IMR-90 (cell line): ENCODE results near the gene CCNL2. TPM values are rescaled to one million over a fixed set of nuclear protein-coding genes. Genes with fewer than 3 reads are reported as not detected.

Source experiments
- ATAC-seq: fragments of 200-7000 bp; cut with Tn5 transposase; 2 replicates; pipeline ENCODE4 v1.9.1; 2020; ENCODE audit warnings: low read depth, mild to moderate bottlenecking, moderate library complexity
- BruUV-seq: library from RNA; stranded (reverse); fragments of 400-500 nt; replicated peaks from 2 replicates; lab custom pipeline; 2021; lab: Mats Ljungman, UMichigan
- CTCF ChIA-PET: fragments of 300-600 bp; formaldehyde crosslinking; extraction: SDS; loops from one replicate; lab custom pipeline; 2021; ENCODE audit warnings: antibody characterized with exemption; lab: Yijun Ruan, JAX
- POLR2A ChIA-PET: fragments of 300-600 bp; sonication (Branson Sonifier 250); formaldehyde crosslinking; loops from one replicate; lab custom pipeline; 2022; ENCODE audit warnings: antibody characterized with exemption; ENCODE audit not compliant: unreplicated experiment; lab: Charles Lee
- DNase-seq: peaks from one replicate; pipeline ENCODE4 v3.0.0; 2013
- H2AFZ ChIP-seq: replicated peaks from 2 replicates; pipeline ENCODE3; 2013; ENCODE audit warnings: low read length, mild to moderate bottlenecking; ENCODE audit not compliant: poor library complexity
- H2AK5ac ChIP-seq: 2 replicates; pipeline ENCODE4 v1.6.1; 2013; ENCODE audit warnings: low read depth, low read length, inconsistent platforms
- H2AK9ac ChIP-seq: replicated peaks from 2 replicates; pipeline ENCODE3; 2013; ENCODE audit warnings: mild to moderate bottlenecking, low read depth, low read length, moderate library complexity; ENCODE audit not compliant: poor library complexity
- H2BK120ac ChIP-seq: 2 replicates; pipeline ENCODE4 v1.6.1; 2013; ENCODE audit warnings: low read depth, low read length, inconsistent platforms
- H2BK15ac ChIP-seq: 3 replicates; pipeline ENCODE4 v1.6.1; 2013; ENCODE audit warnings: low read depth, low read length, inconsistent platforms
- H2BK20ac ChIP-seq: 2 replicates; pipeline ENCODE4 v1.6.1; 2013; ENCODE audit warnings: low read depth, mild to moderate bottlenecking, inconsistent platforms, low read length, moderate library complexity
- H2BK5ac ChIP-seq: 2 replicates; pipeline ENCODE4 v1.6.1; 2013; ENCODE audit warnings: mild to moderate bottlenecking, low read depth, low read length, inconsistent platforms; ENCODE audit not compliant: poor library complexity, severe bottlenecking
- H3K14ac ChIP-seq: replicated peaks from 2 replicates; pipeline ENCODE4 v1.6.1; 2013; ENCODE audit warnings: low read depth, low read length, inconsistent platforms
- H3K18ac ChIP-seq: 2 replicates; pipeline ENCODE4 v1.6.1; 2013; ENCODE audit warnings: low read depth, low read length, control low read depth
- H3K23ac ChIP-seq: 2 replicates; pipeline ENCODE4 v1.6.1; 2013; ENCODE audit warnings: low read depth, low read length, inconsistent platforms
- H3K27ac ChIP-seq: 2 replicates; pipeline ENCODE4 v1.5.1; 2013; ENCODE audit warnings: mild to moderate bottlenecking, control low read depth, low read length; ENCODE audit not compliant: insufficient read depth
- H3K27me3 ChIP-seq: 2 replicates; pipeline ENCODE4 v1.6.1; 2013; ENCODE audit warnings: low read length; ENCODE audit not compliant: control insufficient read depth, insufficient read depth
- H3K36me3 ChIP-seq: 2 replicates; pipeline ENCODE4 v1.6.1; 2013; ENCODE audit warnings: low read length, mixed read lengths; ENCODE audit not compliant: control insufficient read depth, insufficient read depth
- H3K4ac ChIP-seq: 2 replicates; pipeline ENCODE4 v1.6.1; 2013; ENCODE audit warnings: low read depth, low read length, inconsistent platforms
- H3K4me1 ChIP-seq: 2 replicates; pipeline ENCODE4 v1.6.1; 2013; ENCODE audit warnings: low read length, mixed read lengths; ENCODE audit not compliant: control insufficient read depth, insufficient read depth
- H3K4me2 ChIP-seq: 2 replicates; pipeline ENCODE4 v1.6.1; 2013; ENCODE audit warnings: low read depth, mild to moderate bottlenecking, control low read depth, low read length, moderate library complexity
- H3K4me3 ChIP-seq: 2 replicates; pipeline ENCODE4 v1.5.1; 2013; ENCODE audit warnings: low read depth, mild to moderate bottlenecking, control low read depth, low read length, moderate library complexity; ENCODE audit not compliant: insufficient read depth
- H3K56ac ChIP-seq: 2 replicates; pipeline ENCODE4 v1.6.1; 2013; ENCODE audit warnings: low read length, inconsistent platforms; ENCODE audit not compliant: insufficient read depth; ENCODE audit errors: extremely low read depth
- H3K79me1 ChIP-seq, 2 experiments: 2 replicates each; pipeline ENCODE4 v1.6.1; 2013; ENCODE audit warnings: low read length in 2 of 2, inconsistent platforms in 1 of 2, low read depth in 1 of 2
- H3K9ac ChIP-seq: 2 replicates; pipeline ENCODE4 v1.6.1; 2013; ENCODE audit warnings: low read depth, low read length, control low read depth
- H3K9me1 ChIP-seq: 2 replicates; pipeline ENCODE4 v1.6.1; 2013; ENCODE audit warnings: low read length, inconsistent platforms; ENCODE audit not compliant: insufficient read depth
- H3K9me3 ChIP-seq: 2 replicates; pipeline ENCODE4 v1.6.1; 2013; ENCODE audit warnings: low read length; ENCODE audit not compliant: control insufficient read depth, insufficient read depth
- H4K20me1 ChIP-seq: 2 replicates; pipeline ENCODE4 v1.6.1; 2013; ENCODE audit warnings: low read length, inconsistent platforms; ENCODE audit not compliant: insufficient read depth
- H4K5ac ChIP-seq: 2 replicates; pipeline ENCODE4 v1.6.1; 2013; ENCODE audit warnings: mild to moderate bottlenecking, low read depth, low read length, control low read depth
- H4K8ac ChIP-seq, 2 experiments: 2 replicates each; pipeline ENCODE4 v1.6.1; 2013; ENCODE audit warnings: low read depth in 2 of 2, low read length in 2 of 2, control low read depth in 1 of 2, inconsistent platforms in 1 of 2
- H4K91ac ChIP-seq: 2 replicates; pipeline ENCODE4 v1.6.1; 2013; ENCODE audit warnings: low read depth, low read length, inconsistent platforms; ENCODE audit not compliant: insufficient read depth
- BHLHE40 ChIP-seq: fragments of 150-350 bp; IDR thresholded peaks from 2 replicates; pipeline ENCODE4 v1.6.1; 2016; ENCODE audit warnings: mild to moderate bottlenecking, low read depth, low read length
- CEBPB ChIP-seq: IDR thresholded peaks from 2 replicates; pipeline ENCODE4 v1.6.1; 2012; ENCODE audit warnings: low read depth, low read length, improper control_type of control experiment
- FOS ChIP-seq: fragments of 150-350 bp; IDR thresholded peaks from 2 replicates; pipeline ENCODE4 v1.6.1; 2016; ENCODE audit warnings: low read depth, low read length
- MAZ ChIP-seq: IDR thresholded peaks from 2 replicates; pipeline ENCODE4 v1.6.1; 2012; ENCODE audit warnings: low read depth, mild to moderate bottlenecking, low read length, improper control_type of control experiment, moderate library complexity, borderline replicate concordance
- MXI1 ChIP-seq: IDR thresholded peaks from 2 replicates; pipeline ENCODE4 v1.6.1; 2012; ENCODE audit warnings: low read depth, mild to moderate bottlenecking, low read length, moderate library complexity, borderline replicate concordance
- NFE2L2 ChIP-seq: fragments of 150-350 bp; IDR thresholded peaks from 2 replicates; pipeline ENCODE4 v1.6.1; 2016; ENCODE audit warnings: low read depth, mild to moderate bottlenecking, low read length
- POLR2A ChIP-seq: IDR thresholded peaks from 2 replicates; pipeline ENCODE4 v1.6.1; 2012; ENCODE audit warnings: mild to moderate bottlenecking, low read depth, low read length
- RAD21 ChIP-seq: IDR thresholded peaks from 2 replicates; pipeline ENCODE4 v1.6.1; 2012; ENCODE audit warnings: low read length, improper control_type of control experiment
- RCOR1 ChIP-seq: IDR thresholded peaks from 2 replicates; pipeline ENCODE4 v1.6.1; 2012; ENCODE audit warnings: mild to moderate bottlenecking, low read length, improper control_type of control experiment; ENCODE audit not compliant: insufficient replicate concordance
- RFX5 ChIP-seq: IDR thresholded peaks from 2 replicates; pipeline ENCODE4 v1.8.0; 2012; ENCODE audit warnings: low read depth, mild to moderate bottlenecking, low read length, moderate library complexity
- SMC3 ChIP-seq: fragments of 150-350 bp; IDR thresholded peaks from 2 replicates; pipeline ENCODE4 v1.6.1; 2016; ENCODE audit warnings: low read depth, mild to moderate bottlenecking, antibody characterized with exemption, low read length, moderate library complexity
- WGBS, 2 experiments: methylation state at CpG; one replicate each; pipeline versions ENCODE4 v1.1.5 to v1.1.7; 2013; ENCODE audit warnings: missing lambda C conversion rate in 2 of 2; ENCODE audit not compliant: insufficient read length in 1 of 2; ENCODE audit errors: extremely low coverage in 2 of 2; 5-methylcytosine and 5-hydroxymethylcytosine counted together
- dilution Hi-C: fragments of 300-500 bp; cut with HindIII; formaldehyde crosslinking; loops from one replicate; pipeline ENCODE4 v1.14.3; 2018; ENCODE audit warnings: low sequenced_read_pairs; ENCODE audit not compliant: unreplicated experiment
- in situ Hi-C: fragments of 300-500 bp; cut with MboI; formaldehyde crosslinking; loops from 3 replicates; pipeline ENCODE4 v1.14.3; 2019; ENCODE audit warnings: low sequenced_read_pairs, inconsistent platforms, mixed read lengths
- intact Hi-C: fragments of 100-400 bp; cut with micrococcal nuclease; formaldehyde crosslinking; loops from 2 replicates; pipeline ENCODE4 v1.10.0; 2022
- polyA plus RNA-seq, 3 experiments: library from polyadenylated mRNA; depleted of rRNA; stranded (reverse); fragments of >200 nt; gene quantifications; 2 replicates each; pipeline ENCODE4 v1.2.3, GENCODE V29; 2012; ENCODE audit warnings: low replicate concordance in 1 of 3
- total RNA-seq: library from RNA; depleted of rRNA; stranded (reverse); fragments of >200 nt; gene quantifications from 2 replicates; pipeline ENCODE4 v1.2.3, GENCODE V29; 2012
- TF ChIP-seq, protein P1 (sequence below): fragments of 150-350 bp; IDR thresholded peaks from 2 replicates; pipeline ENCODE4 v1.6.1; 2017; ENCODE audit warnings: mild to moderate bottlenecking, antibody characterized with exemption, low read length, low read depth
- TF ChIP-seq, protein P2 (sequence below): fragments of 150-350 bp; IDR thresholded peaks from 2 replicates; pipeline ENCODE4 v1.6.1; 2016; ENCODE audit warnings: low read depth, mild to moderate bottlenecking, low read length, moderate library complexity, borderline replicate concordance

Gene CCNL2
- total and polyA plus RNA-seq, 2 of the 4 experiments (the other 2 are of a cell fraction): 53.9 to 239 TPM

GRCh38 chr1:1344655-1345361 lies 54.3 kb downstream of the CCNL2 start (continued):
- TF ChIP-seq, protein P1, sequence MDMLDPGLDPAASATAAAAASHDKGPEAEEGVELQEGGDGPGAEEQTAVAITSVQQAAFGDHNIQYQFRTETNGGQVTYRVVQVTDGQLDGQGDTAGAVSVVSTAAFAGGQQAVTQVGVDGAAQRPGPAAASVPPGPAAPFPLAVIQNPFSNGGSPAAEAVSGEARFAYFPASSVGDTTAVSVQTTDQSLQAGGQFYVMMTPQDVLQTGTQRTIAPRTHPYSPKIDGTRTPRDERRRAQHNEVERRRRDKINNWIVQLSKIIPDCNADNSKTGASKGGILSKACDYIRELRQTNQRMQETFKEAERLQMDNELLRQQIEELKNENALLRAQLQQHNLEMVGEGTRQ: no peak
- TF ChIP-seq RCOR1 (peak; percentile 27), MAZ (no peak)

GRCh38 chr1:1343811-1344421 lies 55.2 kb downstream of the CCNL2 start:
- POLR2A ChIA-PET: no interaction called here
- H3K79me1 ChIP-seq: peaks cover 12 to 70% of the 10 kb centered on the region in 2 experiments
- H3K4me1 ChIP-seq: peaks cover 30% of the 10 kb centered on the region
- H2AFZ ChIP-seq: no peak overlapping the region
- H3K27ac ChIP-seq: no peak overlapping the region
- H3K9me1 ChIP-seq: peaks cover 13% of the 10 kb centered on the region
- no TSS peak for BruUV-seq
- no peak overlapping the region for H3K14ac ChIP-seq
- H4K8ac ChIP-seq: no peak overlapping the region
- dilution Hi-C loops: no loop called here
- no peak overlapping the region for H3K4me3 ChIP-seq
- H4K20me1 ChIP-seq: peaks cover 67% of the 10 kb centered on the region
- no peak overlapping the region for H2BK5ac ChIP-seq
- no peak overlapping the region for H3K18ac ChIP-seq
- in situ Hi-C loops: no loop called here
- no peak overlapping the region for H2AK9ac ChIP-seq
- H3K56ac ChIP-seq: no peak overlapping the region
- no peak overlapping the region for H2BK120ac ChIP-seq
- H2AK5ac ChIP-seq: no peak overlapping the region; the same call in none of the 2 replicates
- no peak overlapping the region for H3K4ac ChIP-seq
- H3K36me3 ChIP-seq: peaks cover 26% of the 10 kb centered on the region
- no peak overlapping the region for H3K9ac ChIP-seq
- no peaks in the 10 kb centered on the region for H3K9me3 ChIP-seq
- 87% methylated on average over 10 of the region's 24 CpGs; no CpG with 5 or more reads in 1 of the 2 experiments for WGBS, 2 experiments
- H4K91ac ChIP-seq: no peak overlapping the region
- no peak overlapping the region for H3K4me2 ChIP-seq
- no peak for ATAC-seq
- no peaks in the 10 kb centered on the region for H3K27me3 ChIP-seq
- DNase-seq: no peak
- H2BK20ac ChIP-seq: no peak overlapping the region
- no peak overlapping the region for H4K5ac ChIP-seq
- no peak overlapping the region for H2BK15ac ChIP-seq
- CTCF ChIA-PET: interaction anchor here (0.5 kb wide), 1 partner anchor 75 kb away, joined by 3 read pairs; no protein-coding TSS in a partner anchor
- intact Hi-C loops: no loop called here
- no peak overlapping the region for H3K23ac ChIP-seq
- TF ChIP-seq FOS: no peak
- TF ChIP-seq MAZ: no peak
- TF ChIP-seq SMC3: no peak
- TF ChIP-seq RCOR1: no peak
- TF ChIP-seq RFX5: no peak
- TF ChIP-seq, protein P1: no peak
- no peak for TF ChIP-seq BHLHE40
- TF ChIP-seq MXI1: no peak
- TF ChIP-seq POLR2A: no peak
- TF ChIP-seq RAD21: no peak
- TF ChIP-seq NFE2L2: no peak
- TF ChIP-seq, protein P2, sequence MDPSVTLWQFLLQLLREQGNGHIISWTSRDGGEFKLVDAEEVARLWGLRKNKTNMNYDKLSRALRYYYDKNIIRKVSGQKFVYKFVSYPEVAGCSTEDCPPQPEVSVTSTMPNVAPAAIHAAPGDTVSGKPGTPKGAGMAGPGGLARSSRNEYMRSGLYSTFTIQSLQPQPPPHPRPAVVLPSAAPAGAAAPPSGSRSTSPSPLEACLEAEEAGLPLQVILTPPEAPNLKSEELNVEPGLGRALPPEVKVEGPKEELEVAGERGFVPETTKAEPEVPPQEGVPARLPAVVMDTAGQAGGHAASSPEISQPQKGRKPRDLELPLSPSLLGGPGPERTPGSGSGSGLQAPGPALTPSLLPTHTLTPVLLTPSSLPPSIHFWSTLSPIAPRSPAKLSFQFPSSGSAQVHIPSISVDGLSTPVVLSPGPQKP: no peak
- TF ChIP-seq CEBPB: no peak
